ENCODE results near the gene CIZ1.

DNA sequence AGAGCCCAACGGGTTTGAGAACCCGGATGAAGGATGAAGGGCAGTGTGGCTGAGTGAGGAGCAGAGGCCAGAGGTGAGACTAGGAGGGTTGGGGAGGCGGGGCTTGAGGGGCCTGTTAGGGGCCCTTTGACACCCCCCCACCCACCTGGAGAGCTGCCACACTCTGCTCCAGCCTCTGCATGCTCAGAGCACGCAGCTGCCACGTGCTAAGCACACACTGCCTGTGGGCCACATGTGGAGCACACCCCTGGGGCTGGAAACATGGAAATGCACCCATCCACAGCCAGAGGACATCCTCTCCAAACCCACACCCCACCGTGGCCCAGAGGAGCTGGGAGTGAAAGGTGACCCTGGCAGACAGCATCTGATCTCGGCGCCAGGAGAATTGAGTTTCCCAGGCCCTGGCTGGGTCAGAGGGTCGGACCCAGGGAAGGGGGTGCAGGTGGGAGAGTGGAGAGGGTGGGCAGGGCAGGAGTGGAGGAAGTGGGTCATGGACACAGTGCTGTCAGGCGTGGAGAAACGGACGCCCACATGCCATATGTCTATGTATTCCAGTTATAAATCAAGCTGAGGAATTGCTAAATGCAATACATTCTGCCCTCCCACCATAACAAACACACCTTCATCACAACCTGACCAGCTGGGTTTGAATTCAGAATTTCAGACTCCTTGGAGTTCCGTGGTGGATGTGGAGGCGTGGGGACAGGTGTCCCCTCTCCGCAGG is 17.7 kb upstream of the CIZ1 start:
- no peak for TF ChIP-seq YY1 (IDR thresholded peaks at IDR 0.05; ENCODE audit: insufficient read depth, insufficient read length)
- TF ChIP-seq SUZ12 (IDR thresholded peaks at IDR 0.05; ENCODE audit: extremely low read depth, insufficient read depth, insufficient read length): no peak
